ENCODE measurements around the gene MAPKAPK2.

Gene MAPKAPK2

GRCh38 chr1:206737729-206738201 lies 53.1 kb downstream of the MAPKAPK2 start:
- no peaks in the 10 kb centered on the region for H3K9me3 ChIP-seq (ENCODE audit: insufficient read depth, low read depth, low read length)
- WGBS: 76% methylated on average over 1 of the region's 3 CpGs
- H3K27me3 ChIP-seq (ENCODE audit: insufficient read depth, low read length): no peaks in the 10 kb centered on the region
- H3K27ac ChIP-seq (ENCODE audit: low read depth, low read length): no peak overlapping the region
- H3K36me3 ChIP-seq (ENCODE audit: insufficient read depth, low read length): peaks cover 16% of the 10 kb centered on the region
- peaks cover 7% of the 10 kb centered on the region; the same call in 1 of the 2 replicates for H3K4me1 ChIP-seq (ENCODE audit: insufficient read depth, low read length)
- no peak overlapping the region for H3K9ac ChIP-seq (ENCODE audit: low read depth, low read length)
- H3K4me3 ChIP-seq (ENCODE audit: low read length): no peak overlapping the region

- no peak overlapping the region for H3K4me3 ChIP-seq (ENCODE audit: low read length)
- H3K4me1 ChIP-seq (ENCODE audit: insufficient read depth, low read length): peaks cover 7% of the 10 kb centered on the region; the same call in 1 of the 2 replicates
- no peak overlapping the region for H3K9ac ChIP-seq (ENCODE audit: low read depth, low read length)
- H3K9me3 ChIP-seq (ENCODE audit: insufficient read depth, low read depth, low read length): no peaks in the 10 kb centered on the region
- H3K27me3 ChIP-seq (ENCODE audit: insufficient read depth, low read length): no peaks in the 10 kb centered on the region
- no peak overlapping the region for H3K27ac ChIP-seq (ENCODE audit: low read depth, low read length)
- WGBS: 37% methylated on average over 2 of the region's 3 CpGs
- peaks cover 11% of the 10 kb centered on the region for H3K36me3 ChIP-seq (ENCODE audit: insufficient read depth, low read length)
Measured at GRCh38 chr1:206738370-206739366, 54.0 kb downstream of the MAPKAPK2 start.

GRCh38 chr1:206739411-206740076 lies 54.8 kb downstream of the MAPKAPK2 start:
- Histone ChIP-seq H3K9ac (ENCODE audit: low read depth, low read length) (no peak overlapping the region), H3K36me3 (ENCODE audit: insufficient read depth, low read length) (peaks cover 9% of the 10 kb centered on the region), H3K9me3 (ENCODE audit: insufficient read depth, low read depth, low read length) (no peaks in the 10 kb centered on the region), H3K4me1 (ENCODE audit: insufficient read depth, low read length) (peaks cover 7% of the 10 kb centered on the region; the same call in 1 of the 2 replicates), H3K4me3 (ENCODE audit: low read length) (no peak overlapping the region), H3K27me3 (ENCODE audit: insufficient read depth, low read length) (0 out of 2 replicates have a peak, but pooled peaks cover 3% of the 10 kb centered on the region), H3K27ac (ENCODE audit: low read depth, low read length) (no peak overlapping the region)
- 59% methylated on average over 5 of the region's 5 CpGs for WGBS

GRCh38 chr1:206741142-206741701 lies 56.5 kb downstream of the MAPKAPK2 start:
- Histone ChIP-seq H3K36me3 (ENCODE audit: insufficient read depth, low read length) (no peaks in the 10 kb centered on the region), H3K27me3 (ENCODE audit: insufficient read depth, low read length) (0 out of 2 replicates have a peak, but pooled peaks cover 3% of the 10 kb centered on the region), H3K9ac (ENCODE audit: low read depth, low read length) (no peak overlapping the region), H3K4me3 (ENCODE audit: low read length) (no peak overlapping the region), H3K9me3 (ENCODE audit: insufficient read depth, low read depth, low read length) (no peaks in the 10 kb centered on the region), H3K4me1 (ENCODE audit: insufficient read depth, low read length) (peaks cover 7% of the 10 kb centered on the region; the same call in 1 of the 2 replicates), H3K27ac (ENCODE audit: low read depth, low read length) (no peak overlapping the region)
- WGBS: 96% methylated on average over 5 of the region's 6 CpGs

- Histone ChIP-seq H3K4me3 (ENCODE audit: low read length) (no peak overlapping the region), H3K9me3 (ENCODE audit: insufficient read depth, low read depth, low read length) (no peaks in the 10 kb centered on the region), H3K27me3 (ENCODE audit: insufficient read depth, low read length) (0 out of 2 replicates have a peak, but pooled peaks cover 3% of the 10 kb centered on the region), H3K36me3 (ENCODE audit: insufficient read depth, low read length) (no peaks in the 10 kb centered on the region), H3K9ac (ENCODE audit: low read depth, low read length) (no peak overlapping the region), H3K27ac (ENCODE audit: low read depth, low read length) (no peak overlapping the region), H3K4me1 (ENCODE audit: insufficient read depth, low read length) (peaks cover 7% of the 10 kb centered on the region; the same call in 1 of the 2 replicates)
- WGBS: 80% methylated on average over 13 of the region's 13 CpGs
Measured at GRCh38 chr1:206742719-206743383, 58.1 kb downstream of the MAPKAPK2 start.

GRCh38 chr1:206744683-206745082 lies 60.0 kb downstream of the MAPKAPK2 start:
- Histone ChIP-seq H3K27me3 (ENCODE audit: insufficient read depth, low read length) (peaks cover 17% of the 10 kb centered on the region), H3K4me1 (ENCODE audit: insufficient read depth, low read length) (peaks cover 3% of the 10 kb centered on the region; the same call in 1 of the 2 replicates), H3K27ac (ENCODE audit: low read depth, low read length) (no peak overlapping the region), H3K36me3 (ENCODE audit: insufficient read depth, low read length) (no peaks in the 10 kb centered on the region), H3K9ac (ENCODE audit: low read depth, low read length) (no peak overlapping the region), H3K4me3 (ENCODE audit: low read length) (no peak overlapping the region), H3K9me3 (ENCODE audit: insufficient read depth, low read depth, low read length) (no peaks in the 10 kb centered on the region)
- 69% methylated on average over 4 of the region's 4 CpGs for WGBS

GRCh38 chr1:206745301-206745700 lies 60.6 kb downstream of the MAPKAPK2 start:
- H3K9me3 ChIP-seq (ENCODE audit: insufficient read depth, low read depth, low read length): no peaks in the 10 kb centered on the region
- no peaks in the 10 kb centered on the region for H3K4me1 ChIP-seq (ENCODE audit: insufficient read depth, low read length)
- H3K36me3 ChIP-seq (ENCODE audit: insufficient read depth, low read length): no peaks in the 10 kb centered on the region
- no peak overlapping the region for H3K9ac ChIP-seq (ENCODE audit: low read depth, low read length)
- H3K4me3 ChIP-seq (ENCODE audit: low read length): no peak overlapping the region
- H3K27ac ChIP-seq (ENCODE audit: low read depth, low read length): no peak overlapping the region
- WGBS: 100% methylated on average over 1 of the region's 1 CpG
- peaks cover 23% of the 10 kb centered on the region for H3K27me3 ChIP-seq (ENCODE audit: insufficient read depth, low read length)

- no peak overlapping the region for H3K27ac ChIP-seq (ENCODE audit: low read depth, low read length)
- H3K4me3 ChIP-seq (ENCODE audit: low read length): no peak overlapping the region
- H3K4me1 ChIP-seq (ENCODE audit: insufficient read depth, low read length): peaks cover 6% of the 10 kb centered on the region; the same call in 1 of the 2 replicates
- peaks cover 54% of the 10 kb centered on the region for H3K27me3 ChIP-seq (ENCODE audit: insufficient read depth, low read length)
- WGBS: 71% methylated on average over 2 of the region's 3 CpGs
- no peaks in the 10 kb centered on the region for H3K9me3 ChIP-seq (ENCODE audit: insufficient read depth, low read depth, low read length)
- no peaks in the 10 kb centered on the region for H3K36me3 ChIP-seq (ENCODE audit: insufficient read depth, low read length)
- no peak overlapping the region for H3K9ac ChIP-seq (ENCODE audit: low read depth, low read length)
Measured at GRCh38 chr1:206748348-206749030, 63.8 kb downstream of the MAPKAPK2 start.

GRCh38 chr1:206751891-206752290 lies 67.2 kb downstream of the MAPKAPK2 start:
- peaks cover 6% of the 10 kb centered on the region; the same call in 1 of the 2 replicates for H3K4me1 ChIP-seq (ENCODE audit: insufficient read depth, low read length)
- no peaks in the 10 kb centered on the region for H3K9me3 ChIP-seq (ENCODE audit: insufficient read depth, low read depth, low read length)
- H3K27ac ChIP-seq (ENCODE audit: low read depth, low read length): no peak overlapping the region
- no peak overlapping the region for H3K9ac ChIP-seq (ENCODE audit: low read depth, low read length)
- no peaks in the 10 kb centered on the region for H3K36me3 ChIP-seq (ENCODE audit: insufficient read depth, low read length)
- WGBS: 21% methylated on average over 5 of the region's 5 CpGs
- H3K4me3 ChIP-seq (ENCODE audit: low read length): no peak overlapping the region
- peaks cover 77% of the 10 kb centered on the region for H3K27me3 ChIP-seq (ENCODE audit: insufficient read depth, low read length)

- Histone ChIP-seq H3K9me3 (ENCODE audit: insufficient read depth, low read depth, low read length) (no peaks in the 10 kb centered on the region), H3K4me3 (ENCODE audit: low read length) (no peak overlapping the region), H3K9ac (ENCODE audit: low read depth, low read length) (no peak overlapping the region), H3K27me3 (ENCODE audit: insufficient read depth, low read length) (peaks cover 77% of the 10 kb centered on the region), H3K27ac (ENCODE audit: low read depth, low read length) (no peak overlapping the region), H3K4me1 (ENCODE audit: insufficient read depth, low read length) (peaks cover 6% of the 10 kb centered on the region; the same call in 1 of the 2 replicates), H3K36me3 (ENCODE audit: insufficient read depth, low read length) (no peaks in the 10 kb centered on the region)
- WGBS: 83% methylated on average over 2 of the region's 2 CpGs
Measured at GRCh38 chr1:206752481-206752880, 67.8 kb downstream of the MAPKAPK2 start.

All from HUES64 (cell line).